Calu3 (cell line): ENCODE results near the gene TRIML2. TPM values are rescaled to one million over a fixed set of nuclear protein-coding genes. Genes with fewer than 3 reads are reported as not detected.

Experiments
- Bru-seq: library from RNA; stranded (reverse); fragments of 400-500 nt; gene quantifications from one replicate; lab custom pipeline; 2021; lab: Mats Ljungman, UMichigan
- BruChase-seq, 2 experiments: library from RNA; stranded (reverse); fragments of 400-500 nt; gene quantifications; one replicate each; lab custom pipeline; 2021; lab: Mats Ljungman, UMichigan
- BruUV-seq: library from RNA; stranded (reverse); fragments of 400-500 nt; replicated peaks from 2 replicates; lab custom pipeline; 2021; lab: Mats Ljungman, UMichigan
- CTCF ChIA-PET: fragments of 300-600 bp; sonication (Branson Sonifier 250); formaldehyde crosslinking; loops from one replicate; lab custom pipeline; 2022; ENCODE audit warnings: antibody characterized with exemption; lab: Charles Lee
- DNase-seq: peaks from one replicate; pipeline ENCODE4 v3.0.0; 2022
- H3K27ac Mint-ChIP-seq: one replicate; pipeline ENCODE4 v1.8.0; 2022; ENCODE audit warnings: mixed read lengths; ENCODE audit not compliant: unreplicated experiment
- H3K27me3 Mint-ChIP-seq: one replicate; pipeline ENCODE4 v1.8.0; 2022; ENCODE audit warnings: mixed read lengths; ENCODE audit not compliant: unreplicated experiment
- H3K36me3 Mint-ChIP-seq: one replicate; pipeline ENCODE4 v1.8.0; 2022; ENCODE audit warnings: mild to moderate bottlenecking, moderate library complexity, mixed read lengths; ENCODE audit not compliant: insufficient read depth, unreplicated experiment
- H3K4me1 Mint-ChIP-seq: one replicate; pipeline ENCODE4 v1.8.0; 2022; ENCODE audit warnings: mild to moderate bottlenecking, low read depth, mixed read lengths; ENCODE audit not compliant: unreplicated experiment
- H3K4me3 Mint-ChIP-seq: one replicate; pipeline ENCODE4 v1.8.0; 2022; ENCODE audit warnings: mild to moderate bottlenecking, low read depth, moderate library complexity, mixed read lengths; ENCODE audit not compliant: unreplicated experiment
- H3K9me3 Mint-ChIP-seq: one replicate; pipeline ENCODE4 v1.8.0; 2022; ENCODE audit warnings: low read depth, mixed read lengths; ENCODE audit not compliant: unreplicated experiment
- CTCF ChIP-seq: fragments of 200-600 bp; IDR thresholded peaks from one replicate; pipeline ENCODE4 v1.8.0; 2022; ENCODE audit warnings: antibody characterized with exemption; ENCODE audit not compliant: unreplicated experiment
- intact Hi-C: fragments of 100-400 bp; cut with micrococcal nuclease; formaldehyde crosslinking; loops from one replicate; pipeline ENCODE4 v1.10.0; 2022; ENCODE audit not compliant: unreplicated experiment
- long read RNA-seq: library from polyadenylated mRNA; stranded (forward); transcript quantifications from one replicate; pipeline ENCODE4 v2.0.0, GENCODE V29; 2022
- total RNA-seq: library from RNA; stranded (reverse); gene quantifications from 2 replicates; pipeline ENCODE4 v1.2.3, GENCODE V29; 2022

Gene TRIML2
- not detected in 2 replicates for total RNA-seq
- not detected for Bru-seq, nascent RNA
- BruChase-seq, experiment 1, labeled RNA remaining after a 6-hour chase = percentile 6 among the genes with signal in this experiment
- percentile 5 among the genes with signal in this experiment for BruChase-seq, experiment 2, labeled RNA remaining after a 2-hour chase
- long read RNA-seq = 0 reads

GRCh38 chr4:188109157-188109755 is at the start of gene TRIML2:
Gene TRIML2, minus strand, starts transcription at chr4:188109603. Its CDS starts 4,235 bp downstream, at chr4:188105368.
- Mint-ChIP-seq H3K4me1 (peaks cover 27% of the 10 kb centered on the region), H3K4me3 (no peak within 1 kb of the TSS), H3K36me3 (peaks cover 5% of the 10 kb centered on the region), H3K9me3 (no peaks in the 10 kb centered on the region), H3K27me3 (no peaks in the 10 kb centered on the region), H3K27ac (peak within 1 kb of the TSS; percentile 4)
- no peak for DNase-seq
- TF ChIP-seq CTCF = no peak
- CTCF ChIA-PET = no interaction called here
- intact Hi-C loops = no loop called here
- no TSS peak for BruUV-seq

DNA sequence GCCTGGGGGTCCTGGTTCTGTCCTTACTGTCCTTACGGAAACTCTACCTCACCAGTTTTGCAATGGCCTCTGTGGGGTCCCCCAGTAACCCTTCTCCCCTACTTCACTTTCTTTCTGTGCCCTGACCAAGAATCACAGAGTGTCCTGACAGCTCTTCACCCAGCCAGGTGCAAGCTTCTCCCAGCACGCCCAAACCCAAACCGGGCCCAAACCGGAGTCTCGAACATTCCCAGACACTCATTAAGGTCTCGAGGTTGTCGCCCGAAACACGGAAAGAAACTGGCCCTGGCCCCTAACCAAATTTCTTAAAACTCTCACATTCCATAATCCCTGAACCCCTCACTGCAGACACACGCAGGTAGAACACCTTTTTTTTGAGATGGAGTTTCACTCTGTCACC is 48.9 kb upstream of the TRIML2 start:
- Mint-ChIP-seq H3K4me1 (no peaks in the 10 kb centered on the region), H3K4me3 (no peak overlapping the region), H3K27me3 (no peaks in the 10 kb centered on the region), H3K9me3 (peaks cover 2% of the 10 kb centered on the region), H3K27ac (peak overlapping the region; percentile 23), H3K36me3 (no peaks in the 10 kb centered on the region)
- no peak for TF ChIP-seq CTCF
- BruUV-seq = no TSS peak
- intact Hi-C loops = no loop called here
- DNase-seq = no peak
- CTCF ChIA-PET = no interaction called here

- Mint-ChIP-seq H3K4me1 (no peaks in the 10 kb centered on the region), H3K9me3 (peaks cover 2% of the 10 kb centered on the region), H3K36me3 (no peaks in the 10 kb centered on the region), H3K27ac (peak overlapping the region; percentile 77), H3K4me3 (peak overlapping the region; percentile 40), H3K27me3 (no peaks in the 10 kb centered on the region)
- CTCF ChIA-PET = no interaction called here
- TF ChIP-seq CTCF = no peak
- BruUV-seq = no TSS peak
- intact Hi-C loops = no loop called here
- peak; percentile 53 for DNase-seq
Observed at GRCh38 chr4:188154668-188155405, 45.4 kb upstream of the TRIML2 start.

GRCh38 chr4:188147776-188148175 is 38.4 kb upstream of the TRIML2 start:
- Mint-ChIP-seq H3K4me1 (no peaks in the 10 kb centered on the region), H3K27me3 (no peaks in the 10 kb centered on the region), H3K36me3 (no peaks in the 10 kb centered on the region), H3K27ac (no peak overlapping the region), H3K9me3 (no peaks in the 10 kb centered on the region), H3K4me3 (no peak overlapping the region)
- intact Hi-C loops = no loop called here
- CTCF ChIA-PET = no interaction called here
- no peak for DNase-seq
- no peak for TF ChIP-seq CTCF
- no TSS peak for BruUV-seq
